Memory B cell (primary cell): ENCODE results near the gene CRMP1.
"Not testable (repeated sequence)": the region's sequence is repeated elsewhere in the genome, so short reads cannot be mapped to it uniquely, and the experiment has no call there.

Experiments used
- ATAC-seq: fragments of 150-1000 bp; cut with Tn5 transposase; 2 replicates; pipeline ENCODE4 v1.10.0; 2021; ENCODE audit warnings: low read depth, mild to moderate bottlenecking, moderate library complexity
- DNase-seq, 2 donors: peaks; one replicate each; pipeline ENCODE4 v3.0.0; 2022; ENCODE audit warnings: low spot score in 2 of 2
- H3K27ac Mint-ChIP-seq: one replicate; pipeline ENCODE4 v1.8.0; 2022; ENCODE audit warnings: mild to moderate bottlenecking, moderate library complexity, mixed read lengths
- H3K27me3 Mint-ChIP-seq: one replicate; pipeline ENCODE4 v1.8.0; 2022; ENCODE audit warnings: mixed read lengths
- H3K36me3 Mint-ChIP-seq: one replicate; pipeline ENCODE4 v1.8.0; 2022; ENCODE audit warnings: mild to moderate bottlenecking, mixed read lengths
- H3K4me1 Mint-ChIP-seq: one replicate; pipeline ENCODE4 v1.8.0; 2022; ENCODE audit warnings: mixed read lengths
- H3K4me3 Mint-ChIP-seq: one replicate; pipeline ENCODE4 v1.8.0; 2022; ENCODE audit warnings: mild to moderate bottlenecking, moderate library complexity, mixed read lengths
- H3K9me3 Mint-ChIP-seq: one replicate; pipeline ENCODE4 v1.8.0; 2022; ENCODE audit warnings: mixed read lengths

The CRMP1 gene

GRCh38 chr4:5843573-5844530 is 49.0 kb downstream of the CRMP1 start:
- H3K27me3 Mint-ChIP-seq: peaks cover 4% of the 10 kb centered on the region
- H3K36me3 Mint-ChIP-seq: no peaks in the 10 kb centered on the region
- no peak overlapping the region for H3K27ac Mint-ChIP-seq
- DNase-seq (no peak), ATAC-seq (no peak)
- peaks cover 2% of the 10 kb centered on the region for H3K9me3 Mint-ChIP-seq
- no peak overlapping the region for H3K4me3 Mint-ChIP-seq
- H3K4me1 Mint-ChIP-seq: no peaks in the 10 kb centered on the region

DNA sequence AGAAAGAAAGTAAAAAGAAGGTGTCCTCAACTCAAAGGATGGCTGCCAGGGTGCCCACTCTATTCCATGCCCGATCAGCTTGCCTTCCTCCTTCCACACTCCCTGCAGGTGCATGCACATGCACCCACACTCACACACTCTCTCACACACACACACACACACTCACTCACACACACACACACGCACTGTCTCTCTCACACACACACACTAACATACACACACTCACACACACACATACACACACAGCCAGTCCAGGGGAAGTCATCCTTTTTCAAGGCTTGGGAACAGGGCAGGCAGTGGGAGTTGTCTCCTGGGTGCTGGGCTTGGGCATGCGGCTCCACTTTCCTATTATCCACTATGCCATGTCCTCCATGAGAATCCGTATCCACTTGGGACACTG is 50.4 kb downstream of the CRMP1 start:
- H3K27me3 Mint-ChIP-seq: peaks cover 5% of the 10 kb centered on the region

GRCh38 chr4:5839751-5840674 is 52.9 kb downstream of the CRMP1 start:
- no peaks in the 10 kb centered on the region for H3K4me1 Mint-ChIP-seq
- ATAC-seq: no peak
- H3K27ac Mint-ChIP-seq: no peak overlapping the region
- no peak overlapping the region for H3K4me3 Mint-ChIP-seq
- no peaks in the 10 kb centered on the region for H3K36me3 Mint-ChIP-seq
- peaks cover 3% of the 10 kb centered on the region for H3K9me3 Mint-ChIP-seq
- peaks cover 6% of the 10 kb centered on the region for H3K27me3 Mint-ChIP-seq
- no peak for DNase-seq

More for the DNA sequence above, 50.4 kb downstream of the CRMP1 start:
- no peak overlapping the region for H3K27ac Mint-ChIP-seq
- H3K4me3 Mint-ChIP-seq: no peak overlapping the region
- H3K36me3 Mint-ChIP-seq: no peaks in the 10 kb centered on the region
- H3K4me1 Mint-ChIP-seq: no peaks in the 10 kb centered on the region
- no peak for DNase-seq
- H3K9me3 Mint-ChIP-seq: peaks cover 2% of the 10 kb centered on the region
- no peak for ATAC-seq

GRCh38 chr4:5839332-5839731 is 53.6 kb downstream of the CRMP1 start:
- DNase-seq: no peak
- peaks cover 3% of the 10 kb centered on the region for H3K9me3 Mint-ChIP-seq

DNA sequence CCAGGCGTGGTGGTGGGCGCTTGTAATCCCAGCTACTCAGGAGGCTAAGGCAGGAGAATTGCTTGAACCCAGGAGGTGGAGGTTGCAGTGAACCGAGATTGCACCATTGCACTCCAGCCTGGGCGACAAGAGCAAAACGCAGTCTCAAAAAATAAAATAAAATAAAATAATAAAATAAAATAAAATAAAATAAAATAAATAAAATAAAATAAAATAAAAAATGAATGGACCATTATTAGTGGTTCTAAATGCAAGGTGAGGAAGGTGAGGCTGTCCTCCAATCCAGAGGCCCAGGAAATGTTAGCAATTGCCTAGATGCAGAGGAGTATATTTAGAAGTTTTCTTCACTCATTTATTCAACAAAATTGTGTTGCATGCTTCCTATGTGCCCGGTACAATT is 55.4 kb downstream of the CRMP1 start:
- H3K36me3 Mint-ChIP-seq, DNase-seq, H3K4me3 Mint-ChIP-seq, H3K4me1 Mint-ChIP-seq, H3K27ac Mint-ChIP-seq, H3K9me3 Mint-ChIP-seq, ATAC-seq, H3K27me3 Mint-ChIP-seq: not testable (repeated sequence)

More at GRCh38 chr4:5839332-5839731, 53.6 kb downstream of the CRMP1 start:
- Mint-ChIP-seq H3K4me3 (no peak overlapping the region), H3K4me1 (no peaks in the 10 kb centered on the region), H3K27ac (no peak overlapping the region), H3K36me3 (no peaks in the 10 kb centered on the region), H3K27me3 (peaks cover 6% of the 10 kb centered on the region)
- ATAC-seq: no peak

DNA sequence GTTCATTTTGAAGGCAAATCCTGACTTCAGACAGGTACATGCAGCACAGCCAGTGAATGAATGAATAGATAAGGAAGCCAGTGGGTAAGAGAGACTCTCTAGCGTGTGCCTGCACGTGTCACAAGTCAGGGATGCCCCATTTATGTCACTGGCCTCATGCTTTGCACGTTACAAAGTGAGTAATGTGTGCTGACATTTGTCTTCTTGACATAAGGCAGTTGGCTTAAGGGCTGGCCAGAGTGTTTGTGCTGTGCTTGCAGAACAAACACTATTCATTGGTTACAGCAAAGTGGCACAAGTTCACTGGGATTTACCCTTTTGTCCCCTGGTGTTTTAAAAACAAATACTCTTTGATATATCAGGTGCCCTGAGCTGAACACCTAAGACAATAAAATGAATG is 55.9 kb downstream of the CRMP1 start:
- Mint-ChIP-seq H3K4me1 (no peaks in the 10 kb centered on the region), H3K9me3 (peaks cover 3% of the 10 kb centered on the region), H3K4me3 (no peak overlapping the region), H3K27me3 (peaks cover 4% of the 10 kb centered on the region), H3K36me3 (no peaks in the 10 kb centered on the region), H3K27ac (no peak overlapping the region)
- DNase-seq: no peak
- ATAC-seq: no peak

GRCh38 chr4:5828005-5828391 is 64.9 kb downstream of the CRMP1 start:
- H3K27ac Mint-ChIP-seq: no peak overlapping the region
- peaks cover 4% of the 10 kb centered on the region for H3K9me3 Mint-ChIP-seq
- ATAC-seq (no peak), DNase-seq (no peak)
- no peaks in the 10 kb centered on the region for H3K4me1 Mint-ChIP-seq
- H3K36me3 Mint-ChIP-seq: no peaks in the 10 kb centered on the region
- H3K4me3 Mint-ChIP-seq: no peak overlapping the region
- H3K27me3 Mint-ChIP-seq: peaks cover 2% of the 10 kb centered on the region

DNA sequence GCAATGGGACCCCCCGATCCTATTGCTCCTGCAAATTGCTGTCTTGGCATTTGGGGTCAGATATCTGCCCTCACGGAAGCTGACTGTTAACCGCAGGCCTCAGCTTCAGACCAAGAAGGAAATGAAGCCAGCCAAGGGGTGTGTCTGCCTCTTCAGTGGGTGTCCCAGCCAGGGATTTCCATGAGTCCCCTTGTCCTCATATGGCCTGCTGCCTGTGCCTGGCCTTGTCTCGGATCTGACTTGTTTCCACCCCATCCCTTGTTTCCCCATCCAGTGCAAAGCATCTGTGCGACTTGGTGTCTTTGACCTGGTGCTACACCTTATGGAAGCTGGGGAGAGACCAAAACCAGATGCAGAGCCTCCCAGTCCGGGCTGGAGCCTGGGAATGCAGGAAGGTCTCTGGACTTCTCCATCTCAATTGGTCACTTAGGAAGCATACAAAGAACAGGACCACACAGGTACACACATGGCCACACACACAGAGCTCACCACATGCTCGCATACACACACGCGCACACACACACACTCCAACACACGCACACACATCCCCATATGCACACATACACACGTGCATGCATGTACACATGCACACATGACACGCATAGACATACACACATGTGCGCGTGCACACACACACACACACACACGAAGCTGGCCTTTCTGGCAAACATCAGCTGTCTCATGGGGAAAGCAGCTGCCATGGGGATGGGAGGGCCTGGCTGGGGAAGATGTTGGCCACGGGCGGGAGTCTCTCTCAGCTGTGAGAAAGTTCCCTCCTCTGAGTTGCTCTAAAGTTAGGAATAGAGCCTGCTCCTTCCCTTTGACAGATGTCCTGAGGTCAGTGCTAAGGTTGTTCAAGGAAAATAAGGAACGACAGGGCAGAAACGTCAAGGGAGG is 65.5 kb downstream of the CRMP1 start:
- H3K27me3 Mint-ChIP-seq: peaks cover 2% of the 10 kb centered on the region
- no peak overlapping the region for H3K4me3 Mint-ChIP-seq
- no peaks in the 10 kb centered on the region for H3K36me3 Mint-ChIP-seq
- H3K9me3 Mint-ChIP-seq: peaks cover 2% of the 10 kb centered on the region
- no peak for DNase-seq
- no peak overlapping the region for H3K27ac Mint-ChIP-seq
- no peaks in the 10 kb centered on the region for H3K4me1 Mint-ChIP-seq
- no peak for ATAC-seq

DNA sequence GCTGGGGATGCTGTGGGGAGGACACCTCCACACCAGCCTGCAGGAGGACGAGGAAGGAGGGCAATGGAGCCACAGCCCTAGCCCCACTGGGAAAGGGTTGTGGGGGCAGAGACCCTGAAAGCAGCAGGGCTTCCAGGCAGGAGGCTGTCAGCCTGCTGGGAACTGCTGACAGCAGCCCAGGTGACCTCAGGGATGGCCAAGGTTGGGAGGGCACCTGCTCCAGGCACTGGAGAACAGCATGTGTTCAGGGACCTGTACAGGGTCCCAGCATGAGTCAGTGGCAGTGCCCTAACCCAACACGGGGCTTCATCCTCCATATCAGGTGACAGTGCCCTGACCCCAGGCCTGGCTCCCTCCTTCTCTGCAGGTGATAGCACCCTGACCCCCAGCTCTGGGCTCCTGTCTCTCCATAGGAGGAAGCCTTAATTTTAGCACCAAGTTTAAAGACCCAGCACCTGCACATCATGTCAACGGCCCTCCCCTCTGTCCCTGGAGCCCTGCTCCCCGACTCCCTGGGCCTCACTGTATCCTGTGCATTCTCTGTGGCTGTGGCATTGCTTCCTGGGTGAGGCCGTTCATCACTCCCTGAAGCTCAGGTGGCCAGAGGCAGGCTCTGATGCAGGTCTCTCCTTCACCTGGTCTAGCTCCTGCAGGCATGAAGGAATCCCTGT is 66.3 kb downstream of the CRMP1 start:
- no peaks in the 10 kb centered on the region for H3K36me3 Mint-ChIP-seq
- no peak overlapping the region for H3K27ac Mint-ChIP-seq
- no peak overlapping the region for H3K4me3 Mint-ChIP-seq
- H3K4me1 Mint-ChIP-seq: no peaks in the 10 kb centered on the region
- ATAC-seq (no peak), DNase-seq (no peak)
- no peaks in the 10 kb centered on the region for H3K9me3 Mint-ChIP-seq
- peaks cover 2% of the 10 kb centered on the region for H3K27me3 Mint-ChIP-seq

- Mint-ChIP-seq H3K27ac (no peak overlapping the region), H3K36me3 (no peaks in the 10 kb centered on the region)
These were observed 67.4 kb downstream of the CRMP1 start for GRCh38 chr4:5825321-5826041.

DNA sequence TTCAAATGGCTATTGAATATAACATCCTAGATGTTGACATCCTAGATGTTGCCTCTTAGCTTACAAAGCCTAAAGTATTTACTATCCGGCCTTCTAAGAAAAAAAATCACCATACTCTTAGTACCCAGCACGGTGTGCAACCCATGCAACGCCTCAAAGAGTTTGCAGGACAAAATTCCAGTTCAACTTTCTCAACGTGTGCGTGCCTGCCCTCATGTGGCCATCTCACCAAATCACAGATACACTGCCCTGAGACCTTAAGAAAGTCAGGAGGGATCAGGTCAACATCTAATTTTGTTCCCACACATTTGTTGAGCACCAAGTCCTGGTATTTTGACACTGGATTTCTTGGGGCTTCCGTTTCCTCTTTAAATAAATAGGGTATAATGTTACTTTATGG is 68.3 kb downstream of the CRMP1 start:
- DNase-seq (no peak), ATAC-seq (no peak)
- Mint-ChIP-seq H3K36me3 (no peaks in the 10 kb centered on the region), H3K4me1 (no peaks in the 10 kb centered on the region), H3K27ac (no peak overlapping the region), H3K27me3 (peaks cover 2% of the 10 kb centered on the region), H3K9me3 (no peaks in the 10 kb centered on the region), H3K4me3 (no peak overlapping the region)

More at GRCh38 chr4:5825321-5826041, 67.4 kb downstream of the CRMP1 start:
- no peaks in the 10 kb centered on the region for H3K9me3 Mint-ChIP-seq
- peaks cover 2% of the 10 kb centered on the region for H3K27me3 Mint-ChIP-seq
- no peaks in the 10 kb centered on the region for H3K4me1 Mint-ChIP-seq
- ATAC-seq: no peak
- H3K4me3 Mint-ChIP-seq: no peak overlapping the region
- DNase-seq: no peak

GRCh38 chr4:5824227-5824626 is 68.7 kb downstream of the CRMP1 start:
- Mint-ChIP-seq H3K27me3 (peaks cover 2% of the 10 kb centered on the region), H3K27ac (no peak overlapping the region), H3K4me1 (no peaks in the 10 kb centered on the region), H3K4me3 (no peak overlapping the region), H3K9me3 (no peaks in the 10 kb centered on the region), H3K36me3 (no peaks in the 10 kb centered on the region)
- DNase-seq (no peak), ATAC-seq (no peak)
